Epithelial cell of esophagus (primary cell): ENCODE results near the gene PRKG1.

Experiments
- DNase-seq: peaks from one replicate; pipeline ENCODE4 v3.0.0; 2010; ENCODE audit warnings: low read depth
- H3K4me3 ChIP-seq: 2 replicates; pipeline ENCODE4 v1.5.1; 2011; ENCODE audit warnings: mild to moderate bottlenecking, low read length, control low read depth
- CTCF ChIP-seq: IDR thresholded peaks from 2 replicates; pipeline ENCODE4 v1.5.1; 2011; ENCODE audit warnings: low read depth, mild to moderate bottlenecking, low read length, control low read depth, inconsistent platforms; ENCODE audit not compliant: insufficient read depth; ENCODE audit errors: missing control alignments

Gene PRKG1

GRCh38 chr10:51348622-51349021 is 274.3 kb downstream of the PRKG1 start:
- TF ChIP-seq CTCF = no peak
- no peak for DNase-seq
- H3K4me3 ChIP-seq = no peak overlapping the region

- no peak for TF ChIP-seq CTCF
- no peak overlapping the region for H3K4me3 ChIP-seq
- no peak for DNase-seq
Measured at GRCh38 chr10:51357170-51357569, 282.9 kb downstream of the PRKG1 start.

- H3K4me3 ChIP-seq = no peak overlapping the region
- TF ChIP-seq CTCF = no peak
- peak; percentile 6 for DNase-seq
Measured at GRCh38 chr10:51358227-51358626, 283.9 kb downstream of the PRKG1 start.

GRCh38 chr10:51363415-51363814 is 289.1 kb downstream of the PRKG1 start:
- no peak for TF ChIP-seq CTCF
- H3K4me3 ChIP-seq = no peak overlapping the region
- no peak for DNase-seq

GRCh38 chr10:51364674-51365073 is 290.4 kb downstream of the PRKG1 start:
- DNase-seq = no peak
- no peak overlapping the region for H3K4me3 ChIP-seq
- no peak for TF ChIP-seq CTCF

- no peak for DNase-seq
- H3K4me3 ChIP-seq = no peak overlapping the region
- TF ChIP-seq CTCF = no peak
Measured at GRCh38 chr10:51366044-51366443, 291.8 kb downstream of the PRKG1 start.

GRCh38 chr10:51367127-51367526 is 292.8 kb downstream of the PRKG1 start:
- no peak for TF ChIP-seq CTCF
- H3K4me3 ChIP-seq = no peak overlapping the region
- no peak for DNase-seq
